Thymus (tissue), 2 donors: ENCODE results near the gene RNU7-1. TPM values are rescaled to one million over a fixed set of nuclear protein-coding genes. Genes with fewer than 3 reads are reported as not detected.

ENCODE experiments used
- polyA plus RNA-seq: library from polyadenylated mRNA; stranded (reverse); fragments of 200-250 nt; gene quantifications from one replicate; pipeline ENCODE4 v1.2.3, GENCODE V29; 2013
- total RNA-seq: library from RNA; stranded (reverse); fragments of 120-200 nt; gene quantifications from one replicate; pipeline ENCODE4 v1.2.4, GENCODE V29; 2013
- donor health status: healthy.

The RNU7-1 gene
- total and polyA plus RNA-seq, 2 donors = not detected

Other genes starting within 250 kb of the RNU7-1 start
- gene PIANP, start 243.0 kb upstream of the RNU7-1 start, total RNA-seq = 0.09 TPM
- 0.23 TPM for gene PIANP, start 243.0 kb upstream of the RNU7-1 start, polyA plus RNA-seq
- gene COPS7A, start 219.8 kb upstream of the RNU7-1 start, total RNA-seq = 28.0 TPM
- 39.8 TPM for gene COPS7A, start 219.8 kb upstream of the RNU7-1 start, polyA plus RNA-seq
- gene MLF2, start 190.7 kb upstream of the RNU7-1 start, total RNA-seq = 69.5 TPM
- 131 TPM for gene MLF2, start 190.7 kb upstream of the RNU7-1 start, polyA plus RNA-seq
- 21.9 TPM for gene PTMS, start 177.5 kb upstream of the RNU7-1 start, total RNA-seq
- 186 TPM for gene PTMS, start 177.5 kb upstream of the RNU7-1 start, polyA plus RNA-seq
- 1.5 TPM for gene LAG3, start 171.3 kb upstream of the RNU7-1 start, total RNA-seq
- gene LAG3, start 171.3 kb upstream of the RNU7-1 start, polyA plus RNA-seq = 4.8 TPM
- gene CD4, start 154.3 kb upstream of the RNU7-1 start, total RNA-seq = 91.9 TPM
- gene CD4, start 154.3 kb upstream of the RNU7-1 start, polyA plus RNA-seq = 50.9 TPM
- 1.4 TPM for gene GPR162, start 122.0 kb upstream of the RNU7-1 start, total RNA-seq
- gene GPR162, start 122.0 kb upstream of the RNU7-1 start, polyA plus RNA-seq = 4.4 TPM
- 1.0 TPM for gene P3H3, start 115.4 kb upstream of the RNU7-1 start, total RNA-seq
- gene P3H3, start 115.4 kb upstream of the RNU7-1 start, polyA plus RNA-seq = 4.4 TPM
- gene GNB3, start 102.9 kb upstream of the RNU7-1 start, total RNA-seq = 0.14 TPM
- 1.3 TPM for gene GNB3, start 102.9 kb upstream of the RNU7-1 start, polyA plus RNA-seq
- 44.3 TPM for gene CDCA3, start 92.5 kb upstream of the RNU7-1 start, total RNA-seq
- 5.9 TPM for gene CDCA3, start 92.5 kb upstream of the RNU7-1 start, polyA plus RNA-seq
- 61.1 TPM for gene USP5, start 91.7 kb upstream of the RNU7-1 start, total RNA-seq
- 32.2 TPM for gene USP5, start 91.7 kb upstream of the RNU7-1 start, polyA plus RNA-seq
- 628 TPM for gene TPI1, start 76.3 kb upstream of the RNU7-1 start, total RNA-seq
- gene TPI1, start 76.3 kb upstream of the RNU7-1 start, polyA plus RNA-seq = 282 TPM
- gene SPSB2, start 70.5 kb upstream of the RNU7-1 start, total RNA-seq = 10.7 TPM
- 14.9 TPM for gene SPSB2, start 70.5 kb upstream of the RNU7-1 start, polyA plus RNA-seq
- gene LRRC23, start 39.0 kb upstream of the RNU7-1 start, total RNA-seq = 6.2 TPM
- 11.5 TPM for gene LRRC23, start 39.0 kb upstream of the RNU7-1 start, polyA plus RNA-seq
- 12.1 TPM for gene ENO2, start 29.2 kb upstream of the RNU7-1 start, total RNA-seq
- gene ENO2, start 29.2 kb upstream of the RNU7-1 start, polyA plus RNA-seq = 29.3 TPM
- gene ATN1, start 15.9 kb upstream of the RNU7-1 start, total RNA-seq = 1.6 TPM
- 30.3 TPM for gene ATN1, start 15.9 kb upstream of the RNU7-1 start, polyA plus RNA-seq
- 446 TPM for gene C12orf57, start 206 bp downstream of the RNU7-1 start, total RNA-seq
- 421 TPM for gene C12orf57, start 206 bp downstream of the RNU7-1 start, polyA plus RNA-seq
- 147 TPM for gene PTPN6, start 7.5 kb downstream of the RNU7-1 start, total RNA-seq
- gene PTPN6, start 7.5 kb downstream of the RNU7-1 start, polyA plus RNA-seq = 213 TPM
- 288 TPM for gene PHB2, start 26.8 kb downstream of the RNU7-1 start, total RNA-seq
- 149 TPM for gene PHB2, start 26.8 kb downstream of the RNU7-1 start, polyA plus RNA-seq
- gene EMG1, start 27.1 kb downstream of the RNU7-1 start, total RNA-seq = 56.2 TPM
- 27.6 TPM for gene EMG1, start 27.1 kb downstream of the RNU7-1 start, polyA plus RNA-seq
- 16.1 TPM for gene LPCAT3, start 74.7 kb downstream of the RNU7-1 start, total RNA-seq
- gene LPCAT3, start 74.7 kb downstream of the RNU7-1 start, polyA plus RNA-seq = 28.2 TPM
- gene C1S, start 116.9 kb downstream of the RNU7-1 start, total RNA-seq = 74.2 TPM
- 196 TPM for gene C1S, start 116.9 kb downstream of the RNU7-1 start, polyA plus RNA-seq
- 51.5 TPM for gene C1R, start 148.6 kb downstream of the RNU7-1 start, total RNA-seq
- 149 TPM for gene C1R, start 148.6 kb downstream of the RNU7-1 start, polyA plus RNA-seq
- gene C1RL, start 165.4 kb downstream of the RNU7-1 start, total RNA-seq = 17.4 TPM
- 54.8 TPM for gene C1RL, start 165.4 kb downstream of the RNU7-1 start, polyA plus RNA-seq
- 19.4 TPM for gene RBP5, start 185.1 kb downstream of the RNU7-1 start, total RNA-seq
- 12.0 TPM for gene RBP5, start 185.1 kb downstream of the RNU7-1 start, polyA plus RNA-seq
- gene CLSTN3, start 186.6 kb downstream of the RNU7-1 start, total RNA-seq = 16.5 TPM
- 25.3 TPM for gene CLSTN3, start 186.6 kb downstream of the RNU7-1 start, polyA plus RNA-seq
- 40.8 TPM for gene PEX5, start 245.9 kb downstream of the RNU7-1 start, total RNA-seq
- 31.6 TPM for gene PEX5, start 245.9 kb downstream of the RNU7-1 start, polyA plus RNA-seq